GM23338 (cell line): ENCODE data around the gene POLR2H.

Experiments used
- CREB1 ChIP-seq: fragments of 250-450 bp; sonication (Bioruptor Pico); IDR thresholded peaks from 2 replicates; pipeline ENCODE4 v1.5.0; 2020; ENCODE audit warnings: low read depth, mild to moderate bottlenecking, moderate library complexity
- EZH2 ChIP-seq: fragments of 200-600 bp; sonication (generic); IDR thresholded peaks from one replicate; pipeline ENCODE4 v1.8.0; 2017; ENCODE audit warnings: antibody characterized with exemption, mild to moderate bottlenecking, low read depth; ENCODE audit not compliant: unreplicated experiment
- EZH2phosphoT487 ChIP-seq: fragments of 200-600 bp; sonication (generic); IDR thresholded peaks from one replicate; pipeline ENCODE4 v1.8.1; 2018; ENCODE audit warnings: antibody characterized with exemption; ENCODE audit not compliant: unreplicated experiment
- JUNB ChIP-seq: IDR thresholded peaks from one replicate; pipeline ENCODE4 v1.6.1; 2016; ENCODE audit warnings: antibody characterized with exemption; ENCODE audit not compliant: unreplicated experiment
- NANOG ChIP-seq: IDR thresholded peaks from 2 replicates; pipeline ENCODE4 v1.6.1; 2016; ENCODE audit warnings: antibody characterized with exemption, borderline replicate concordance
- POLR2AphosphoS5 ChIP-seq: IDR thresholded peaks from 2 replicates; pipeline ENCODE4 v1.6.1; 2016; ENCODE audit warnings: antibody characterized with exemption, low read depth
- STAT1 ChIP-seq: IDR thresholded peaks from one replicate; pipeline ENCODE4 v1.6.1; 2016; ENCODE audit warnings: antibody characterized with exemption; ENCODE audit not compliant: unreplicated experiment
- ZNF331 ChIP-seq: fragments of 250-450 bp; sonication (Bioruptor Pico); IDR thresholded peaks from 2 replicates; pipeline ENCODE4 v1.5.0; 2020; ENCODE audit warnings: low read depth, mild to moderate bottlenecking, moderate library complexity
- TF ChIP-seq, protein P1 (sequence below), 2 experiments: fragments of 200-600 bp in 1 of 2; sonication (generic) in 1 of 2; conservative IDR thresholded peaks; 2 replicates each; pipeline versions ENCODE4 v1.5.1 to v1.6.1; 2016 to 2017; ENCODE audit warnings: antibody characterized with exemption in 2 of 2, low read depth in 2 of 2, mild to moderate bottlenecking in 2 of 2, moderate library complexity in 1 of 2
- TF ChIP-seq, protein P2 (sequence below): IDR thresholded peaks from one replicate; pipeline ENCODE4 v1.6.1; 2018; ENCODE audit warnings: antibody characterized with exemption; ENCODE audit not compliant: unreplicated experiment
- TF ChIP-seq, protein P3 (sequence below): IDR thresholded peaks from 2 replicates; pipeline ENCODE4 v1.6.1; 2016; ENCODE audit warnings: antibody characterized with exemption
- TF ChIP-seq, protein P4 (sequence below): fragments of 250-450 bp; sonication (Bioruptor Pico); IDR thresholded peaks from 2 replicates; pipeline ENCODE4 v1.5.0; 2020; ENCODE audit warnings: mild to moderate bottlenecking, moderate library complexity

DNA sequence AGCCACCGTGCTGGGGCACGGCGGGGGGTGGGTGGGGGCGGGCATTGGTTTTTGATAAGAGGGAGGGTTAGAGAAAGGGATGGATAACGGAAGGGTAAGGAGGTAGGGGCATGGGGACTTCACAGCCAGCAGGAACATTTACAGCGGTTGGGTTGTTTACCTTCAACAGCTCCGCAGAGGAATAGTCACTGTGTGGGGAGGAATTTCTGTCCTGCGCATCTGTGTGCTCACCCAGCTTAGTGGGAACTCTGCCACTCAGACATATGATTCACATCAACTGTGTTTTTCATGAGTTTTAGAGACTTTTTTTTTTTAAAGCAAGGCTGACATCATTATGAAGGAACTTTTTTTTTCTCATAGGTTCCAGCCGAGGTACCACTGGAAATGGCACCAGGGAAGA is 37.9 kb downstream of the POLR2H start:
- TF ChIP-seq, protein P1, sequence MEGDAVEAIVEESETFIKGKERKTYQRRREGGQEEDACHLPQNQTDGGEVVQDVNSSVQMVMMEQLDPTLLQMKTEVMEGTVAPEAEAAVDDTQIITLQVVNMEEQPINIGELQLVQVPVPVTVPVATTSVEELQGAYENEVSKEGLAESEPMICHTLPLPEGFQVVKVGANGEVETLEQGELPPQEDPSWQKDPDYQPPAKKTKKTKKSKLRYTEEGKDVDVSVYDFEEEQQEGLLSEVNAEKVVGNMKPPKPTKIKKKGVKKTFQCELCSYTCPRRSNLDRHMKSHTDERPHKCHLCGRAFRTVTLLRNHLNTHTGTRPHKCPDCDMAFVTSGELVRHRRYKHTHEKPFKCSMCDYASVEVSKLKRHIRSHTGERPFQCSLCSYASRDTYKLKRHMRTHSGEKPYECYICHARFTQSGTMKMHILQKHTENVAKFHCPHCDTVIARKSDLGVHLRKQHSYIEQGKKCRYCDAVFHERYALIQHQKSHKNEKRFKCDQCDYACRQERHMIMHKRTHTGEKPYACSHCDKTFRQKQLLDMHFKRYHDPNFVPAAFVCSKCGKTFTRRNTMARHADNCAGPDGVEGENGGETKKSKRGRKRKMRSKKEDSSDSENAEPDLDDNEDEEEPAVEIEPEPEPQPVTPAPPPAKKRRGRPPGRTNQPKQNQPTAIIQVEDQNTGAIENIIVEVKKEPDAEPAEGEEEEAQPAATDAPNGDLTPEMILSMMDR (conservative IDR thresholded peaks at IDR 0.05; ENCODE audit: low read depth in 2 of 2), result no peak
- TF ChIP-seq EZH2, result no peak
- TF ChIP-seq POLR2AphosphoS5, result no peak
- no peak for TF ChIP-seq NANOG
- no peak for TF ChIP-seq EZH2phosphoT487
- no peak for TF ChIP-seq STAT1
- TF ChIP-seq JUNB, result no peak
- TF ChIP-seq, protein P2, sequence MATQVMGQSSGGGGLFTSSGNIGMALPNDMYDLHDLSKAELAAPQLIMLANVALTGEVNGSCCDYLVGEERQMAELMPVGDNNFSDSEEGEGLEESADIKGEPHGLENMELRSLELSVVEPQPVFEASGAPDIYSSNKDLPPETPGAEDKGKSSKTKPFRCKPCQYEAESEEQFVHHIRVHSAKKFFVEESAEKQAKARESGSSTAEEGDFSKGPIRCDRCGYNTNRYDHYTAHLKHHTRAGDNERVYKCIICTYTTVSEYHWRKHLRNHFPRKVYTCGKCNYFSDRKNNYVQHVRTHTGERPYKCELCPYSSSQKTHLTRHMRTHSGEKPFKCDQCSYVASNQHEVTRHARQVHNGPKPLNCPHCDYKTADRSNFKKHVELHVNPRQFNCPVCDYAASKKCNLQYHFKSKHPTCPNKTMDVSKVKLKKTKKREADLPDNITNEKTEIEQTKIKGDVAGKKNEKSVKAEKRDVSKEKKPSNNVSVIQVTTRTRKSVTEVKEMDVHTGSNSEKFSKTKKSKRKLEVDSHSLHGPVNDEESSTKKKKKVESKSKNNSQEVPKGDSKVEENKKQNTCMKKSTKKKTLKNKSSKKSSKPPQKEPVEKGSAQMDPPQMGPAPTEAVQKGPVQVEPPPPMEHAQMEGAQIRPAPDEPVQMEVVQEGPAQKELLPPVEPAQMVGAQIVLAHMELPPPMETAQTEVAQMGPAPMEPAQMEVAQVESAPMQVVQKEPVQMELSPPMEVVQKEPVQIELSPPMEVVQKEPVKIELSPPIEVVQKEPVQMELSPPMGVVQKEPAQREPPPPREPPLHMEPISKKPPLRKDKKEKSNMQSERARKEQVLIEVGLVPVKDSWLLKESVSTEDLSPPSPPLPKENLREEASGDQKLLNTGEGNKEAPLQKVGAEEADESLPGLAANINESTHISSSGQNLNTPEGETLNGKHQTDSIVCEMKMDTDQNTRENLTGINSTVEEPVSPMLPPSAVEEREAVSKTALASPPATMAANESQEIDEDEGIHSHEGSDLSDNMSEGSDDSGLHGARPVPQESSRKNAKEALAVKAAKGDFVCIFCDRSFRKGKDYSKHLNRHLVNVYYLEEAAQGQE, result no peak
- no peak for TF ChIP-seq CREB1 (CRISPR knock-in tag)
- TF ChIP-seq ZNF331 (CRISPR knock-in tag), result no peak
- TF ChIP-seq, protein P3, sequence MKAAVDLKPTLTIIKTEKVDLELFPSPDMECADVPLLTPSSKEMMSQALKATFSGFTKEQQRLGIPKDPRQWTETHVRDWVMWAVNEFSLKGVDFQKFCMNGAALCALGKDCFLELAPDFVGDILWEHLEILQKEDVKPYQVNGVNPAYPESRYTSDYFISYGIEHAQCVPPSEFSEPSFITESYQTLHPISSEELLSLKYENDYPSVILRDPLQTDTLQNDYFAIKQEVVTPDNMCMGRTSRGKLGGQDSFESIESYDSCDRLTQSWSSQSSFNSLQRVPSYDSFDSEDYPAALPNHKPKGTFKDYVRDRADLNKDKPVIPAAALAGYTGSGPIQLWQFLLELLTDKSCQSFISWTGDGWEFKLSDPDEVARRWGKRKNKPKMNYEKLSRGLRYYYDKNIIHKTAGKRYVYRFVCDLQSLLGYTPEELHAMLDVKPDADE, result no peak
- TF ChIP-seq, protein P4, sequence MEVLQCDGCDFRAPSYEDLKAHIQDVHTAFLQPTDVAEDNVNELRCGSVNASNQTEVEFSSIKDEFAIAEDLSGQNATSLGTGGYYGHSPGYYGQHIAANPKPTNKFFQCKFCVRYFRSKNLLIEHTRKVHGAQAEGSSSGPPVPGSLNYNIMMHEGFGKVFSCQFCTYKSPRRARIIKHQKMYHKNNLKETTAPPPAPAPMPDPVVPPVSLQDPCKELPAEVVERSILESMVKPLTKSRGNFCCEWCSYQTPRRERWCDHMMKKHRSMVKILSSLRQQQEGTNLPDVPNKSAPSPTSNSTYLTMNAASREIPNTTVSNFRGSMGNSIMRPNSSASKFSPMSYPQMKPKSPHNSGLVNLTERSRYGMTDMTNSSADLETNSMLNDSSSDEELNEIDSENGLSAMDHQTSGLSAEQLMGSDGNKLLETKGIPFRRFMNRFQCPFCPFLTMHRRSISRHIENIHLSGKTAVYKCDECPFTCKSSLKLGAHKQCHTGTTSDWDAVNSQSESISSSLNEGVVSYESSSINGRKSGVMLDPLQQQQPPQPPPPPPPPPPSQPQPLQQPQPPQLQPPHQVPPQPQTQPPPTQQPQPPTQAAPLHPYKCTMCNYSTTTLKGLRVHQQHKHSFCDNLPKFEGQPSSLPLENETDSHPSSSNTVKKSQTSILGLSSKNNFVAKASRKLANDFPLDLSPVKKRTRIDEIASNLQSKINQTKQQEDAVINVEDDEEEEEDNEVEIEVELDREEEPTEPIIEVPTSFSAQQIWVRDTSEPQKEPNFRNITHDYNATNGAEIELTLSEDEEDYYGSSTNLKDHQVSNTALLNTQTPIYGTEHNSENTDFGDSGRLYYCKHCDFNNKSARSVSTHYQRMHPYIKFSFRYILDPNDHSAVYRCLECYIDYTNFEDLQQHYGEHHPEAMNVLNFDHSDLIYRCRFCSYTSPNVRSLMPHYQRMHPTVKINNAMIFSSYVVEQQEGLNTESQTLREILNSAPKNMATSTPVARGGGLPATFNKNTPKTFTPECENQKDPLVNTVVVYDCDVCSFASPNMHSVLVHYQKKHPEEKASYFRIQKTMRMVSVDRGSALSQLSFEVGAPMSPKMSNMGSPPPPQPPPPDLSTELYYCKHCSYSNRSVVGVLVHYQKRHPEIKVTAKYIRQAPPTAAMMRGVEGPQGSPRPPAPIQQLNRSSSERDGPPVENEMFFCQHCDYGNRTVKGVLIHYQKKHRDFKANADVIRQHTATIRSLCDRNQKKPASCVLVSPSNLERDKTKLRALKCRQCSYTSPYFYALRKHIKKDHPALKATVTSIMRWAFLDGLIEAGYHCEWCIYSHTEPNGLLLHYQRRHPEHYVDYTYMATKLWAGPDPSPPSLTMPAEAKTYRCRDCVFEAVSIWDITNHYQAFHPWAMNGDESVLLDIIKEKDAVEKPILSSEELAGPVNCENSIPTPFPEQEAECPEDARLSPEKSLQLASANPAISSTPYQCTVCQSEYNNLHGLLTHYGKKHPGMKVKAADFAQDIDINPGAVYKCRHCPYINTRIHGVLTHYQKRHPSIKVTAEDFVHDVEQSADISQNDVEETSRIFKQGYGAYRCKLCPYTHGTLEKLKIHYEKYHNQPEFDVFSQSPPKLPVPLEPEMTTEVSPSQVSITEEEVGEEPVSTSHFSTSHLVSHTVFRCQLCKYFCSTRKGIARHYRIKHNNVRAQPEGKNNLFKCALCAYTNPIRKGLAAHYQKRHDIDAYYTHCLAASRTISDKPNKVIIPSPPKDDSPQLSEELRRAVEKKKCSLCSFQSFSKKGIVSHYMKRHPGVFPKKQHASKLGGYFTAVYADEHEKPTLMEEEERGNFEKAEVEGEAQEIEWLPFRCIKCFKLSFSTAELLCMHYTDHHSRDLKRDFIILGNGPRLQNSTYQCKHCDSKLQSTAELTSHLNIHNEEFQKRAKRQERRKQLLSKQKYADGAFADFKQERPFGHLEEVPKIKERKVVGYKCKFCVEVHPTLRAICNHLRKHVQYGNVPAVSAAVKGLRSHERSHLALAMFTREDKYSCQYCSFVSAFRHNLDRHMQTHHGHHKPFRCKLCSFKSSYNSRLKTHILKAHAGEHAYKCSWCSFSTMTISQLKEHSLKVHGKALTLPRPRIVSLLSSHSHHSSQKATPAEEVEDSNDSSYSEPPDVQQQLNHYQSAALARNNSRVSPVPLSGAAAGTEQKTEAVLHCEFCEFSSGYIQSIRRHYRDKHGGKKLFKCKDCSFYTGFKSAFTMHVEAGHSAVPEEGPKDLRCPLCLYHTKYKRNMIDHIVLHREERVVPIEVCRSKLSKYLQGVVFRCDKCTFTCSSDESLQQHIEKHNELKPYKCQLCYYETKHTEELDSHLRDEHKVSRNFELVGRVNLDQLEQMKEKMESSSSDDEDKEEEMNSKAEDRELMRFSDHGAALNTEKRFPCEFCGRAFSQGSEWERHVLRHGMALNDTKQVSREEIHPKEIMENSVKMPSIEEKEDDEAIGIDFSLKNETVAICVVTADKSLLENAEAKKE (CRISPR knock-in tag), result no peak
